HL-60 (cell line): ENCODE measurements around the gene PARD3.
"Not testable (repeated sequence)": the region's sequence is repeated elsewhere in the genome, so short reads cannot be mapped to it uniquely, and the experiment has no call there.

Experiments
- DNase-seq, 2 experiments: peaks; one replicate each; pipeline ENCODE4 v3.0.0-alpha.2; 2010 to 2020; ENCODE audit warnings: low read depth in 1 of 2, low spot score in 1 of 2
- H3K27ac ChIP-seq: fragments of 250-450 bp; sonication (Bioruptor Pico); replicated peaks from 2 replicates; pipeline ENCODE4 v1.5.1; 2020; ENCODE audit warnings: mild to moderate bottlenecking, moderate library complexity
- H3K27me3 ChIP-seq: fragments of 250-450 bp; sonication (Bioruptor Pico); 2 replicates; pipeline ENCODE4 v1.5.1; 2021; ENCODE audit warnings: mild to moderate bottlenecking, moderate library complexity; ENCODE audit not compliant: insufficient read depth, poor library complexity, severe bottlenecking
- H3K4me3 ChIP-seq: replicated peaks from 2 replicates; pipeline ENCODE4 v1.5.1; 2011; ENCODE audit warnings: mild to moderate bottlenecking, control low read depth, low read length; ENCODE audit not compliant: insufficient read depth
- CTCF ChIP-seq: IDR thresholded peaks from one replicate; pipeline ENCODE4 v1.5.1; 2011; ENCODE audit warnings: low read length, control low read depth, inconsistent platforms; ENCODE audit not compliant: insufficient read depth
- GABPA ChIP-seq: IDR thresholded peaks from 2 replicates; pipeline ENCODE4 v1.6.1; 2012; ENCODE audit warnings: low read depth
- POLR2AphosphoS5 ChIP-seq: IDR thresholded peaks from 2 replicates; pipeline ENCODE4 v1.6.1; 2012; ENCODE audit warnings: low read depth
- REST ChIP-seq: IDR thresholded peaks from 2 replicates; pipeline ENCODE4 v1.6.1; 2012; ENCODE audit warnings: low read depth; ENCODE audit not compliant: insufficient replicate concordance
- SPI1 ChIP-seq: IDR thresholded peaks from 2 replicates; pipeline ENCODE4 v1.6.1; 2012; ENCODE audit warnings: low read depth, mild to moderate bottlenecking, borderline replicate concordance

Gene PARD3

GRCh38 chr10:34796133-34796532 lies 19.0 kb downstream of the PARD3 start:
- DNase-seq: no peak
- TF ChIP-seq POLR2AphosphoS5: no peak
- Histone ChIP-seq H3K27ac (no peak overlapping the region), H3K4me3 (no peak overlapping the region), H3K27me3 (no peaks in the 10 kb centered on the region)

GRCh38 chr10:34795334-34795733 lies 19.8 kb downstream of the PARD3 start:
- Histone ChIP-seq H3K27me3 (no peaks in the 10 kb centered on the region), H3K27ac (no peak overlapping the region), H3K4me3 (no peak overlapping the region)
- DNase-seq: no peak
- TF ChIP-seq GABPA: no peak
- TF ChIP-seq SPI1: no peak
- TF ChIP-seq CTCF: no peak
- TF ChIP-seq POLR2AphosphoS5: no peak
- no peak for TF ChIP-seq REST

GRCh38 chr10:34794835-34795234 lies 20.3 kb downstream of the PARD3 start:
- TF ChIP-seq CTCF (no peak), POLR2AphosphoS5 (no peak), GABPA (no peak), REST (no peak), SPI1 (no peak)

GRCh38 chr10:34793581-34793980 lies 21.5 kb downstream of the PARD3 start:
- H3K4me3 ChIP-seq, DNase-seq, H3K27me3 ChIP-seq, H3K27ac ChIP-seq: not testable (repeated sequence)

More at GRCh38 chr10:34794835-34795234, 20.3 kb downstream of the PARD3 start:
- no peaks in the 10 kb centered on the region for H3K27me3 ChIP-seq
- H3K4me3 ChIP-seq: no peak overlapping the region
- DNase-seq: no peak
- H3K27ac ChIP-seq: no peak overlapping the region

- H3K27ac ChIP-seq: no peak overlapping the region
- TF ChIP-seq CTCF: no peak
- no peak for TF ChIP-seq REST
- no peak for TF ChIP-seq SPI1
- no peak for TF ChIP-seq GABPA
- no peak for TF ChIP-seq POLR2AphosphoS5
- H3K27me3 ChIP-seq: no peaks in the 10 kb centered on the region
- no peak overlapping the region for H3K4me3 ChIP-seq
- DNase-seq: no peak
Observed at GRCh38 chr10:34792881-34793280, 22.2 kb downstream of the PARD3 start.
